HG02938 (cell line): ENCODE measurements around the gene NUP85.
"Not testable (repeated sequence)": the region's sequence is repeated elsewhere in the genome, so short reads cannot be mapped to it uniquely, and the experiment has no call there.

Experiments
- ATAC-seq: cut with Tn5 transposase; IDR thresholded peaks from one replicate; pipeline ENCODE4 v1.9.1; 2021; ENCODE audit warnings: mild to moderate bottlenecking, moderate library complexity; ENCODE audit not compliant: unreplicated experiment

Gene NUP85

GRCh38 chr17:75194879-75195278 is 10.6 kb upstream of the NUP85 start:
- no peak for ATAC-seq

- ATAC-seq: no peak
These were observed 5.4 kb upstream of the NUP85 start for GRCh38 chr17:75199886-75200618.

- ATAC-seq: no peak
These were observed 299 bp downstream of the NUP85 start for GRCh38 chr17:75205793-75206163.

- not testable (repeated sequence) for ATAC-seq
These were observed 1.6 kb downstream of the NUP85 start for GRCh38 chr17:75207050-75207407.

- ATAC-seq: no peak
These were observed 2.3 kb downstream of the NUP85 start for GRCh38 chr17:75207760-75208159.

- no peak for ATAC-seq
These were observed 2.7 kb downstream of the NUP85 start for GRCh38 chr17:75208161-75208560.

- ATAC-seq: no peak
These were observed 3.6 kb downstream of the NUP85 start for GRCh38 chr17:75209061-75209460.

GRCh38 chr17:75218131-75218530 is 12.7 kb downstream of the NUP85 start:
- no peak for ATAC-seq

GRCh38 chr17:75219815-75220214 is 14.3 kb downstream of the NUP85 start:
- no peak for ATAC-seq

GRCh38 chr17:75225016-75225415 is 19.5 kb downstream of the NUP85 start:
- no peak for ATAC-seq

GRCh38 chr17:75227729-75228128 is 22.2 kb downstream of the NUP85 start:
- ATAC-seq: no peak

- ATAC-seq: no peak
These were observed 22.8 kb downstream of the NUP85 start for GRCh38 chr17:75228305-75228704.

GRCh38 chr17:75228847-75229246 is 23.4 kb downstream of the NUP85 start:
- ATAC-seq: no peak

- no peak for ATAC-seq
These were observed 25.6 kb downstream of the NUP85 start for GRCh38 chr17:75231071-75231470.

GRCh38 chr17:75231741-75232464 is 26.4 kb downstream of the NUP85 start:
- ATAC-seq: no peak

- no peak for ATAC-seq
These were observed 27.3 kb downstream of the NUP85 start for GRCh38 chr17:75232786-75233185.

GRCh38 chr17:75237100-75238014 is 31.9 kb downstream of the NUP85 start:
- ATAC-seq: no peak

- no peak for ATAC-seq
These were observed 32.6 kb downstream of the NUP85 start for GRCh38 chr17:75238020-75238580.

- ATAC-seq: no peak
These were observed 33.3 kb downstream of the NUP85 start for GRCh38 chr17:75238684-75239191.

- ATAC-seq: no peak
These were observed 33.7 kb downstream of the NUP85 start for GRCh38 chr17:75239214-75239613.

- ATAC-seq: no peak
These were observed 34.4 kb downstream of the NUP85 start for GRCh38 chr17:75239778-75240393.
